SK-N-SH (cell line): Measurements from ENCODE around the gene ELP4. TPM values are rescaled to one million over a fixed set of nuclear protein-coding genes. Genes with fewer than 3 reads are reported as not detected.

ENCODE experiments used
- CTCF ChIA-PET: fragments of 300-600, 350-600 bp; formaldehyde crosslinking; extraction: SDS; loops from one replicate; lab custom pipeline; 2021; lab: Yijun Ruan, JAX
- POLR2A ChIA-PET: fragments of 350-600 bp; sonication (Branson Sonifier 250); formaldehyde crosslinking; extraction: SDS; loops from one replicate; lab custom pipeline; 2020; ENCODE audit warnings: antibody characterized with exemption, inconsistent platforms; lab: Yijun Ruan, JAX
- DNase-seq: peaks from one replicate; pipeline ENCODE4 v3.0.0; 2012
- H2AFZ ChIP-seq: fragments of 200-600 bp; sonication (generic); 2 replicates; pipeline ENCODE4 v1.8.1; 2016; ENCODE audit warnings: antibody characterized with exemption, mild to moderate bottlenecking, low read depth
- H3F3A ChIP-seq: fragments of 200-600 bp; sonication (generic); replicated peaks from 2 replicates; pipeline ENCODE3; 2016; ENCODE audit warnings: antibody characterized with exemption, mild to moderate bottlenecking; ENCODE audit not compliant: insufficient read depth
- H3K27ac ChIP-seq, 2 experiments: fragments of 200-500 bp in 1 of 2; fragments of 200-600 bp in 1 of 2; sonication (Bioruptor generic) in 1 of 2; sonication (generic), shearing (Covaris generic) in 1 of 2; 2 replicates each; pipeline versions ENCODE4 v1.5.1 to v1.6.1; 2014 to 2016; ENCODE audit warnings: low read depth in 2 of 2, inconsistent platforms in 1 of 2, low read length in 1 of 2, mild to moderate bottlenecking in 1 of 2, mixed read lengths in 1 of 2
- H3K27me3 ChIP-seq: fragments of 200-600 bp; sonication (generic), shearing (Covaris generic); 2 replicates; pipeline ENCODE4 v1.6.1; 2016; ENCODE audit warnings: mixed run types; ENCODE audit not compliant: insufficient read depth
- H3K36me3 ChIP-seq, 2 experiments: fragments of 200-500 bp in 1 of 2; fragments of 200-600 bp in 1 of 2; sonication (Bioruptor generic) in 1 of 2; sonication (generic) in 1 of 2; replicated peaks in 1 of 2; 2 replicates each; pipeline versions ENCODE3 to v1.5.1; 2014 to 2016; ENCODE audit warnings: low read length in 1 of 2, mild to moderate bottlenecking in 1 of 2; ENCODE audit not compliant: insufficient read depth in 2 of 2, control insufficient read depth in 1 of 2
- H3K4me1 ChIP-seq, 2 experiments: fragments of 200-500 bp in 1 of 2; fragments of 200-600 bp in 1 of 2; sonication (Bioruptor generic) in 1 of 2; sonication (generic), shearing (Covaris generic) in 1 of 2; 2 replicates each; pipeline versions ENCODE4 v1.5.1 to v1.6.1; 2014 to 2016; ENCODE audit warnings: low read depth in 1 of 2, low read length in 1 of 2, mixed run types in 1 of 2; ENCODE audit not compliant: insufficient read depth in 2 of 2, control insufficient read depth in 1 of 2
- H3K4me2 ChIP-seq: fragments of 200-600 bp; sonication (generic), shearing (Covaris generic); 2 replicates; pipeline ENCODE4 v1.6.1; 2017; ENCODE audit warnings: mixed run types
- H3K4me3 ChIP-seq, 2 experiments: fragments of 200-500 bp in 1 of 2; fragments of 200-600 bp in 1 of 2; sonication (Bioruptor generic) in 1 of 2; sonication (generic), shearing (Covaris generic) in 1 of 2; 2 replicates each; pipeline versions ENCODE4 v1.5.1 to v1.8.1; 2014 to 2016; ENCODE audit warnings: low read depth in 2 of 2, inconsistent platforms in 1 of 2, low read length in 1 of 2, mild to moderate bottlenecking in 1 of 2, mixed read lengths in 1 of 2, moderate library complexity in 1 of 2
- H3K79me2 ChIP-seq: fragments of 200-600 bp; sonication (generic); 2 replicates; pipeline ENCODE4 v1.8.1; 2017; ENCODE audit warnings: mild to moderate bottlenecking; ENCODE audit not compliant: insufficient read depth
- H3K9ac ChIP-seq: fragments of 200-600 bp; sonication (generic); 2 replicates; pipeline ENCODE4 v1.6.1; 2017; ENCODE audit warnings: mixed run types
- H3K9me2 ChIP-seq: fragments of 200-600 bp; sonication (generic); 2 replicates; pipeline ENCODE4 v1.6.1; 2017; ENCODE audit warnings: mixed run types
- H3K9me3 ChIP-seq: fragments of 200-600 bp; sonication (generic); 2 replicates; pipeline ENCODE4 v1.6.1; 2017; ENCODE audit warnings: mixed run types, mild to moderate bottlenecking, moderate library complexity
- H4K20me1 ChIP-seq: fragments of 200-600 bp; sonication (generic); 2 replicates; pipeline ENCODE4 v1.6.1; 2017; ENCODE audit warnings: mild to moderate bottlenecking, mixed run types; ENCODE audit not compliant: insufficient read depth
- ELF1 ChIP-seq: IDR thresholded peaks from 2 replicates; pipeline ENCODE4 v1.4.0; 2012
- EP300 ChIP-seq, 2 experiments: IDR thresholded peaks; 2 replicates each; pipeline versions ENCODE4 v1.4.0 to v1.6.1; 2012; ENCODE audit warnings: borderline replicate concordance in 1 of 2, low read depth in 1 of 2, low read length in 1 of 2
- EZH2phosphoT487 ChIP-seq: fragments of 200-600 bp; sonication (generic); IDR thresholded peaks from 2 replicates; pipeline ENCODE4 v1.6.1; 2017; ENCODE audit warnings: low read depth, mixed run types, mild to moderate bottlenecking, antibody characterized with exemption, moderate library complexity, borderline replicate concordance
- FOXM1 ChIP-seq: IDR thresholded peaks from 2 replicates; pipeline ENCODE4 v1.4.0; 2012; ENCODE audit warnings: low read depth, mild to moderate bottlenecking
- GABPA ChIP-seq: IDR thresholded peaks from 2 replicates; pipeline ENCODE4 v1.4.0; 2012; ENCODE audit warnings: low read depth, mild to moderate bottlenecking
- JUND ChIP-seq: IDR thresholded peaks from 2 replicates; pipeline ENCODE4 v1.4.0; 2012
- NFIC ChIP-seq: IDR thresholded peaks from 2 replicates; pipeline ENCODE4 v1.4.0; 2012; ENCODE audit warnings: borderline replicate concordance
- NRF1 ChIP-seq: IDR thresholded peaks from 2 replicates; pipeline ENCODE4 v1.6.1; 2012; ENCODE audit warnings: low read depth, mild to moderate bottlenecking, low read length
- RAD21 ChIP-seq: IDR thresholded peaks from 2 replicates; pipeline ENCODE4 v1.6.1; 2012; ENCODE audit warnings: mild to moderate bottlenecking, low read length
- RCOR1 ChIP-seq: fragments of 150-350 bp; IDR thresholded peaks from 2 replicates; pipeline ENCODE4 v1.6.1; 2017; ENCODE audit warnings: antibody characterized with exemption, low read length
- RFX5 ChIP-seq: IDR thresholded peaks from 2 replicates; pipeline ENCODE4 v1.6.1; 2012; ENCODE audit warnings: mild to moderate bottlenecking, improper control_type of control experiment, low read length
- SMC3 ChIP-seq: IDR thresholded peaks from 2 replicates; pipeline ENCODE4 v1.6.1; 2012; ENCODE audit warnings: low read depth, low read length, improper control_type of control experiment
- TAF1 ChIP-seq: IDR thresholded peaks from 2 replicates; pipeline ENCODE4 v1.6.1; 2012; ENCODE audit warnings: low read depth, mild to moderate bottlenecking, low read length, moderate library complexity, borderline replicate concordance
- TEAD4 ChIP-seq: IDR thresholded peaks from 2 replicates; pipeline ENCODE4 v1.4.0; 2012; ENCODE audit warnings: mild to moderate bottlenecking, borderline replicate concordance; ENCODE audit not compliant: insufficient read depth
- YY1 ChIP-seq: IDR thresholded peaks from 2 replicates; pipeline ENCODE4 v1.4.0; 2012; ENCODE audit warnings: low read depth, mild to moderate bottlenecking
- WGBS: methylation state at CpG from one replicate; pipeline ENCODE4 v1.1.6; 2017; ENCODE audit warnings: low lambda C conversion rate; 5-methylcytosine and 5-hydroxymethylcytosine counted together
- polyA plus RNA-seq, 3 experiments: library from polyadenylated mRNA; depleted of rRNA; stranded (reverse); fragments of >200 nt; gene quantifications; 2 replicates each; pipeline ENCODE4 v1.2.3, GENCODE V29; 2012
- TF ChIP-seq, protein P1 (sequence below): fragments of 150-350 bp; IDR thresholded peaks from 2 replicates; pipeline ENCODE4 v1.6.1; 2017; ENCODE audit warnings: antibody characterized with exemption, low read length, low read depth, borderline replicate concordance
- TF ChIP-seq, protein P2 (sequence below): IDR thresholded peaks from 2 replicates; pipeline ENCODE4; 2012
- TF ChIP-seq, protein P3 (sequence below): IDR thresholded peaks from 2 replicates; pipeline ENCODE4 v1.4.0; 2012; ENCODE audit warnings: low read depth
- TF ChIP-seq, protein P4 (sequence below): IDR thresholded peaks from 2 replicates; pipeline ENCODE4 v1.4.0; 2012; ENCODE audit warnings: low read depth, borderline replicate concordance

The ELP4 gene
- polyA plus RNA-seq, 1 of the 3 experiments (the other 2 are of a cell fraction): 7.0 TPM

DNA sequence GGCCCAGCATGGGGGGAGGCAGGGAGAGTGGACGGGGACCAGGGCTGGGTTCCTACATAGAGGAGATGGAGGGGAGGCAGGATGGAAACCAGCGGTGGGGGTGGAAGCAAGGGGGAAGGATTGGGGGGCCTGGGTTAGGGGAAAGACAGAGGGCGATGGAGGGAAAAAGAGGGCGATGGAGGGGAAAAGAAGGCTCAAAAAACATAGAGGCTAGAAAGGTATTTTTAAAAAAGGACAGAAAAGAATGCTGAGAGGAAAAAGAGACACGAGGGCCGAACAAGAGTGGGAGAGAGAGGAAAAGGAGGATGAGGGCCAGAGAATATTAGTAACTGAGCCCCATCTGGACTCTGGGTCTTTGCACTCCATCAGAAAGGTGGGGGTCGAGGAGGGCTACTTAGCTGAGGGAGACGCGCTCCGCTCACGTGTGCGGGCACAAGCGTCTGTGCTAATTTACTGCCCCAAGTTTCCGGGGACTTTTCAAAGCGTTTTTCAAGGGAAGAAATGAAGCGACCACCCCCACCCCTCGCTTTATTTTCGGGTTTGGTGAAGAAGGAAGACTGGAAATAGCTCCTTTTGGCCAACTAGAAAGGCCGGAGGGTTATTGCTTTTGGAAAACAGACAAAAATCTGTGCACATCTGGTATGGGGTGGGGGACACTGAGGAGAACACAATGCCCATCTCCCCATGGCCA, 287.1 kb downstream of the ELP4 start:
- H3K79me2 ChIP-seq: no peaks in the 10 kb centered on the region
- ChIA-PET POLR2A (no interaction called here), CTCF (interaction anchor here (1.0 kb wide), 1 partner anchor 14 kb away, joined by 3 read pairs; no protein-coding TSS in a partner anchor)
- H3K4me1 ChIP-seq: peaks cover 0 to 3% of the 10 kb centered on the region in 2 experiments; a peak in 1 of 4 replicates
- DNase-seq: no peak
- no peak overlapping the region for H3K4me3 ChIP-seq
- no peaks in the 10 kb centered on the region for H3F3A ChIP-seq
- no peak overlapping the region for H3K27ac ChIP-seq
- TF ChIP-seq FOXM1 (no peak), NFIC (no peak), RCOR1 (no peak), EP300 (IDR thresholded peaks at IDR 0.05; ENCODE audit: borderline replicate concordance in 1 of 2, low read depth in 1 of 2, low read length in 1 of 2) (no peak), RFX5 (no peak), EZH2phosphoT487 (no peak), YY1 (no peak), RAD21 (no peak), SMC3 (no peak), NRF1 (no peak), TEAD4 (no peak), TAF1 (no peak), JUND (no peak), ELF1 (no peak), GABPA (no peak)
- TF ChIP-seq, protein P1, sequence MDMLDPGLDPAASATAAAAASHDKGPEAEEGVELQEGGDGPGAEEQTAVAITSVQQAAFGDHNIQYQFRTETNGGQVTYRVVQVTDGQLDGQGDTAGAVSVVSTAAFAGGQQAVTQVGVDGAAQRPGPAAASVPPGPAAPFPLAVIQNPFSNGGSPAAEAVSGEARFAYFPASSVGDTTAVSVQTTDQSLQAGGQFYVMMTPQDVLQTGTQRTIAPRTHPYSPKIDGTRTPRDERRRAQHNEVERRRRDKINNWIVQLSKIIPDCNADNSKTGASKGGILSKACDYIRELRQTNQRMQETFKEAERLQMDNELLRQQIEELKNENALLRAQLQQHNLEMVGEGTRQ: no peak
- TF ChIP-seq, protein P2, sequence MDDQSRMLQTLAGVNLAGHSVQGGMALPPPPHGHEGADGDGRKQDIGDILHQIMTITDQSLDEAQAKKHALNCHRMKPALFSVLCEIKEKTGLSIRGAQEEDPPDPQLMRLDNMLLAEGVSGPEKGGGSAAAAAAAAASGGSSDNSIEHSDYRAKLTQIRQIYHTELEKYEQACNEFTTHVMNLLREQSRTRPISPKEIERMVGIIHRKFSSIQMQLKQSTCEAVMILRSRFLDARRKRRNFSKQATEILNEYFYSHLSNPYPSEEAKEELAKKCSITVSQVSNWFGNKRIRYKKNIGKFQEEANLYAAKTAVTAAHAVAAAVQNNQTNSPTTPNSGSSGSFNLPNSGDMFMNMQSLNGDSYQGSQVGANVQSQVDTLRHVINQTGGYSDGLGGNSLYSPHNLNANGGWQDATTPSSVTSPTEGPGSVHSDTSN: no peak
- TF ChIP-seq, protein P3, sequence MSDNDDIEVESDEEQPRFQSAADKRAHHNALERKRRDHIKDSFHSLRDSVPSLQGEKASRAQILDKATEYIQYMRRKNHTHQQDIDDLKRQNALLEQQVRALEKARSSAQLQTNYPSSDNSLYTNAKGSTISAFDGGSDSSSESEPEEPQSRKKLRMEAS: no peak
- TF ChIP-seq, protein P4, sequence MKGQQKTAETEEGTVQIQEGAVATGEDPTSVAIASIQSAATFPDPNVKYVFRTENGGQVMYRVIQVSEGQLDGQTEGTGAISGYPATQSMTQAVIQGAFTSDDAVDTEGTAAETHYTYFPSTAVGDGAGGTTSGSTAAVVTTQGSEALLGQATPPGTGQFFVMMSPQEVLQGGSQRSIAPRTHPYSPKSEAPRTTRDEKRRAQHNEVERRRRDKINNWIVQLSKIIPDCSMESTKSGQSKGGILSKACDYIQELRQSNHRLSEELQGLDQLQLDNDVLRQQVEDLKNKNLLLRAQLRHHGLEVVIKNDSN: no peak
- H3K4me2 ChIP-seq: no peak overlapping the region
- peaks cover 59% of the 10 kb centered on the region for H3K27me3 ChIP-seq
- no peaks in the 10 kb centered on the region for H3K36me3 ChIP-seq
- WGBS: 27% methylated on average over 16 of the region's 19 CpGs
- H3K9me2 ChIP-seq: no peaks in the 10 kb centered on the region
- no peak overlapping the region for H3K9ac ChIP-seq
- H3K9me3 ChIP-seq: no peaks in the 10 kb centered on the region
- no peaks in the 10 kb centered on the region for H4K20me1 ChIP-seq
- no peak overlapping the region for H2AFZ ChIP-seq
